HEK293 (cell line): ENCODE measurements around the gene SMIM1.
A peak's percentile ranks its signal among the peaks of the same experiment; 100 is the strongest.

Experiments used
- CTCF ChIA-PET: fragments of 350-600 bp; formaldehyde crosslinking; extraction: SDS; loops from one replicate; lab custom pipeline; 2021; ENCODE audit warnings: antibody characterized with exemption; lab: Yijun Ruan, JAX
- POLR2A ChIA-PET: fragments of 300-600 bp; formaldehyde crosslinking; extraction: SDS; loops from one replicate; lab custom pipeline; 2020; ENCODE audit warnings: antibody characterized with exemption, inconsistent platforms; lab: Yijun Ruan, JAX
- H3K27ac ChIP-seq: fragments of 200-500 bp; sonication (Bioruptor generic); 2 replicates; pipeline ENCODE4 v1.5.1; 2014; ENCODE audit warnings: low read depth, low read length, control low read depth, inconsistent platforms; ENCODE audit errors: extremely low read depth
- H3K36me3 ChIP-seq, 2 experiments: fragments of 200-500 bp in 1 of 2; sonication (Bioruptor generic) in 1 of 2; 1 replicate in 1 of 2; 2 replicates in 1 of 2; pipeline ENCODE4 v1.5.1; 2014 to 2017; ENCODE audit warnings: inconsistent platforms in 2 of 2, low read length in 2 of 2; ENCODE audit not compliant: control insufficient read depth in 2 of 2, insufficient read depth in 1 of 2
- H3K4me1 ChIP-seq: fragments of 200-500 bp; sonication (Bioruptor generic); 2 replicates; pipeline ENCODE4 v1.5.1; 2014; ENCODE audit warnings: mild to moderate bottlenecking, low read length, inconsistent platforms; ENCODE audit not compliant: control insufficient read depth, insufficient read depth
- H3K4me3 ChIP-seq: 2 replicates; pipeline ENCODE4 v1.5.1; 2011; ENCODE audit warnings: low read depth, mild to moderate bottlenecking, control low read depth, low read length, moderate library complexity
- H3K9me3 ChIP-seq: fragments of 200-500 bp; sonication (Bioruptor generic); 2 replicates; pipeline ENCODE4 v1.5.1; 2014; ENCODE audit warnings: low read depth, low read length, inconsistent platforms; ENCODE audit not compliant: control insufficient read depth, insufficient read depth
- GLI2 ChIP-seq: fragments of 450-650 bp; formaldehyde crosslinking; IDR thresholded peaks from 2 replicates; pipeline ENCODE4; 2017; ENCODE audit warnings: missing biosample characterization, missing genetic modification characterization, low read depth, borderline replicate concordance
- GLIS2 ChIP-seq: fragments of 450-650 bp; formaldehyde crosslinking; IDR thresholded peaks from 2 replicates; pipeline ENCODE4 v1.5.1; 2016; ENCODE audit warnings: missing biosample characterization, missing genetic modification characterization
- KLF1 ChIP-seq: fragments of 450-650 bp; formaldehyde crosslinking; IDR thresholded peaks from 2 replicates; pipeline ENCODE4 v1.5.1; 2016; ENCODE audit warnings: missing biosample characterization, missing genetic modification characterization
- SP7 ChIP-seq: fragments of 450-650 bp; formaldehyde crosslinking; IDR thresholded peaks from 2 replicates; pipeline ENCODE4 v1.5.1; 2016; ENCODE audit warnings: missing biosample characterization, missing genetic modification characterization
- ZNF211 ChIP-seq: fragments of 450-650 bp; formaldehyde crosslinking; IDR thresholded peaks from 2 replicates; pipeline ENCODE4 v1.5.1; 2016; ENCODE audit warnings: low read depth, missing biosample characterization, missing genetic modification characterization
- ZNF239 ChIP-seq: fragments of 450-650 bp; formaldehyde crosslinking; IDR thresholded peaks from 2 replicates; pipeline ENCODE4 v1.5.1; 2016; ENCODE audit warnings: missing biosample characterization, missing genetic modification characterization
- ZNF274 ChIP-seq, 2 experiments: fragments of 200-500 bp in 1 of 2; fragments of 450-650 bp in 1 of 2; sonication (Bioruptor generic) in 1 of 2; formaldehyde crosslinking in 1 of 2; IDR thresholded peaks; 2 replicates each; pipeline versions ENCODE4 v1.5.1 to v1.6.1; 2014 to 2016; ENCODE audit warnings: borderline replicate concordance in 1 of 2, inconsistent platforms in 1 of 2, low read length in 1 of 2, missing biosample characterization in 1 of 2, missing genetic modification characterization in 1 of 2
- ZNF324 ChIP-seq: fragments of 450-650 bp; formaldehyde crosslinking; IDR thresholded peaks from 2 replicates; pipeline ENCODE4 v1.5.1; 2016; ENCODE audit warnings: missing biosample characterization, missing genetic modification characterization
- ZNF433 ChIP-seq: fragments of 450-650 bp; formaldehyde crosslinking; IDR thresholded peaks from 2 replicates; pipeline ENCODE4 v1.5.1; 2016; ENCODE audit warnings: missing biosample characterization, missing genetic modification characterization, low read depth
- ZNF548 ChIP-seq: fragments of 450-650 bp; formaldehyde crosslinking; IDR thresholded peaks from 2 replicates; pipeline ENCODE4 v1.5.1; 2016; ENCODE audit warnings: missing biosample characterization, missing genetic modification characterization
- ZNF837 ChIP-seq: fragments of 450-650 bp; formaldehyde crosslinking; IDR thresholded peaks from 2 replicates; pipeline ENCODE4 v1.5.1; 2016; ENCODE audit warnings: missing biosample characterization, missing genetic modification characterization
- TF ChIP-seq, protein P1 (sequence below): fragments of 450-650 bp; formaldehyde crosslinking; IDR thresholded peaks from 2 replicates; pipeline ENCODE4 v1.5.1; 2017; ENCODE audit warnings: missing biosample characterization, missing genetic modification characterization
- TF ChIP-seq, protein P2 (sequence below): fragments of 450-650 bp; formaldehyde crosslinking; IDR thresholded peaks from 2 replicates; pipeline ENCODE4 v1.5.1; 2017; ENCODE audit warnings: missing biosample characterization, mild to moderate bottlenecking, missing genetic modification characterization, moderate library complexity
- TF ChIP-seq, protein P3 (sequence below): fragments of 450-650 bp; formaldehyde crosslinking; IDR thresholded peaks from 2 replicates; pipeline ENCODE4 v1.5.1; 2016; ENCODE audit warnings: missing biosample characterization, missing genetic modification characterization

SMIM1 gene

DNA sequence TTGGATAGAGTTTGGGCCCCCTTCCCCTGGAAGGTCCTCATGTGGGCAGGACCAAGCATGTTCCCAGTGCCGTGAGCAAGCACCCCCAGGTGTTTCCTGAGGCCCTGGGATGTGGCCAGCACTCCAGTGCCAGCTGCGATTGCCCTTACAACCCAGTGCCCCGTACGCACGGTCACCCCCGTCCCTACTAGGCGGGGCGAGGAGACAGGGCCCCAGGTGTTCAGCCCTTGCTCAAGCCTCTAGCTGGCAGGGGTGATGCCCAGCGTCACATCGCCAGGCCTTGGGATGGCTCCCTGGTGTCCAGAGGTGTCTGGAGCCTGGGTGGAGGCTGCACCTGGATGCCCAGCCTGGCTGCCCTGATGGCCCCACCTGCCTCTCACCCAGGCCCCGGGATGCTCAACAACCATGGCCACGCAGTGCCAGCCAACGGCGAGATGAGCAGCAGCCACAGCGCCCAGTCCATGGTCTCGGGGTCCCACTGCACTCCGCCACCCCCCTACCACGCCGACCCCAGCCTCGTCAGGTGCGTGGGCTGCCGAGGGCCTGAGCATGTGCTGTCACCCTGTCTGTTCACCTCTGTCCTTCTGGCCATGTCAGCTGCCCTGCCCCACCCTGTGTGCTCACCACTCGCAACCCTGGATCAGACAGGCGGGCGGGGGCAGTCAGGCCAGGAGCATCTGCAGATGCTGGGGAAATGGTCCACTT, 41.9 kb upstream of the SMIM1 start:
- CTCF ChIA-PET: interaction anchor here (0.6 kb wide), 1 partner anchor 1684 kb away, joined by 3 read pairs; no protein-coding TSS in a partner anchor
- H3K4me3 ChIP-seq: no peak overlapping the region
- TF ChIP-seq, protein P1, sequence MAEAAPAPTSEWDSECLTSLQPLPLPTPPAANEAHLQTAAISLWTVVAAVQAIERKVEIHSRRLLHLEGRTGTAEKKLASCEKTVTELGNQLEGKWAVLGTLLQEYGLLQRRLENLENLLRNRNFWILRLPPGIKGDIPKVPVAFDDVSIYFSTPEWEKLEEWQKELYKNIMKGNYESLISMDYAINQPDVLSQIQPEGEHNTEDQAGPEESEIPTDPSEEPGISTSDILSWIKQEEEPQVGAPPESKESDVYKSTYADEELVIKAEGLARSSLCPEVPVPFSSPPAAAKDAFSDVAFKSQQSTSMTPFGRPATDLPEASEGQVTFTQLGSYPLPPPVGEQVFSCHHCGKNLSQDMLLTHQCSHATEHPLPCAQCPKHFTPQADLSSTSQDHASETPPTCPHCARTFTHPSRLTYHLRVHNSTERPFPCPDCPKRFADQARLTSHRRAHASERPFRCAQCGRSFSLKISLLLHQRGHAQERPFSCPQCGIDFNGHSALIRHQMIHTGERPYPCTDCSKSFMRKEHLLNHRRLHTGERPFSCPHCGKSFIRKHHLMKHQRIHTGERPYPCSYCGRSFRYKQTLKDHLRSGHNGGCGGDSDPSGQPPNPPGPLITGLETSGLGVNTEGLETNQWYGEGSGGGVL (tag by site-specific recombination): no peak
- TF ChIP-seq KLF1 (tag by site-specific recombination): no peak
- TF ChIP-seq, protein P2, sequence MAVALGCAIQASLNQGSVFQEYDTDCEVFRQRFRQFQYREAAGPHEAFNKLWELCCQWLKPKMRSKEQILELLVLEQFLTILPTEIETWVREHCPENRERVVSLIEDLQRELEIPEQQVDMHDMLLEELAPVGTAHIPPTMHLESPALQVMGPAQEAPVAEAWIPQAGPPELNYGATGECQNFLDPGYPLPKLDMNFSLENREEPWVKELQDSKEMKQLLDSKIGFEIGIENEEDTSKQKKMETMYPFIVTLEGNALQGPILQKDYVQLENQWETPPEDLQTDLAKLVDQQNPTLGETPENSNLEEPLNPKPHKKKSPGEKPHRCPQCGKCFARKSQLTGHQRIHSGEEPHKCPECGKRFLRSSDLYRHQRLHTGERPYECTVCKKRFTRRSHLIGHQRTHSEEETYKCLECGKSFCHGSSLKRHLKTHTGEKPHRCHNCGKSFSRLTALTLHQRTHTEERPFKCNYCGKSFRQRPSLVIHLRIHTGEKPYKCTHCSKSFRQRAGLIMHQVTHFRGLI (tag by site-specific recombination): no peak
- no peak for TF ChIP-seq ZNF433 (tag by site-specific recombination)
- no peak for TF ChIP-seq ZNF239
- TF ChIP-seq, protein P3, sequence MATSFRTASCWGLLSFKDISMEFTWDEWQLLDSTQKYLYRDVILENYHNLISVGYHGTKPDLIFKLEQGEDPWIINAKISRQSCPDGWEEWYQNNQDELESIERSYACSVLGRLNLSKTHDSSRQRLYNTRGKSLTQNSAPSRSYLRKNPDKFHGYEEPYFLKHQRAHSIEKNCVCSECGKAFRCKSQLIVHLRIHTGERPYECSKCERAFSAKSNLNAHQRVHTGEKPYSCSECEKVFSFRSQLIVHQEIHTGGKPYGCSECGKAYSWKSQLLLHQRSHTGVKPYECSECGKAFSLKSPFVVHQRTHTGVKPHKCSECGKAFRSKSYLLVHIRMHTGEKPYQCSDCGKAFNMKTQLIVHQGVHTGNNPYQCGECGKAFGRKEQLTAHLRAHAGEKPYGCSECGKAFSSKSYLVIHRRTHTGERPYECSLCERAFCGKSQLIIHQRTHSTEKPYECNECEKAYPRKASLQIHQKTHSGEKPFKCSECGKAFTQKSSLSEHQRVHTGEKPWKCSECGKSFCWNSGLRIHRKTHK (tag by site-specific recombination): no peak
- TF ChIP-seq SP7 (tag by site-specific recombination): no peak
- no peak for TF ChIP-seq ZNF548 (tag by site-specific recombination)
- no peak for TF ChIP-seq ZNF324

DNA sequence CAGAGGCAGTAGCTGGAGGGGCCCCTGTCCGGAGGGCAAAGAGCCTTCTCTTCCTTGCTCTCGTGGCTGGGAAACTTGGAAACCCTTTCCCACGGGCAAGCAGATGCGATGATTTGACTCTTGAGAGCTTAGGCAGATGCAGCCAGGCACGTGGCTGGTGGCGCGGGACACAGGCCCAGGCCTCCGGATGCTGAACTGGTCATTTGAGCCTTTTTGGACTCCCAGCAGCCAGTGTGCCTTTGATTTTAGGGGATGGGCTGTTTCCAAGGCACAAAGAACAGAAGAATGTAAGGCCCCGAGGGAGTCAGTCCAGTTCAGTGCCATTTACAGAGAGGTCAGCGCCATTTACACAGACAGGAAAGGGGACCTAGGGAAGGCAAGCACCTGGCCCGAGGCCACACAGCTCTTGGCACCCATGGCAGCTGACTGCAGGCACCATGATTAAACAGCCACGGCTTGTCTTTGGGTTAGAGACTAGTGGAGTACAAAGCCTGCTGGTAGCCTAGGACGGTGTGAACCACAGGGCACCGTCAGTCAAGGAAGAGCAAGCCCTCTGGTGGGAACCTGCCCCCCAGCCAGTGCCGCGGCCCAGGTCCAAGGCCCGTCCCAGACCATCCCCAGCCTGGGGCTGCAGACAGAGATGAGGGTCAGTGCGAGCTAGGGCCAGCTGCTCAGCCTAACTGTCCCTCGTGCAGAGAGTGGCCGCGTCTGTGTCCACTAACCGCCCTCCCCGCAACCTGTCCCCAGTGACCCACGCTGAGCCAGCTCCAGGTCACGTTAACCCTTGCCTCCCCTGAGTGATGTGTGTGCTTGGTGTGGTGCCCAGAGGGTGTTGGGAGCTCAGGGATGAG, 40.7 kb upstream of the SMIM1 start:
- Histone ChIP-seq H3K9me3 (no peaks in the 10 kb centered on the region), H3K36me3 (peaks cover 0 to 99% of the 10 kb centered on the region in 2 experiments; a peak in 1 of 3 replicates), H3K4me3 (no peak overlapping the region), H3K4me1 (no peaks in the 10 kb centered on the region), H3K27ac (no peak overlapping the region)
- TF ChIP-seq ZNF274 (IDR thresholded peaks at IDR 0.05; ENCODE audit: low read length) (no peak), ZNF274 (tag by site-specific recombination; IDR thresholded peaks at IDR 0.05; ENCODE audit: borderline replicate concordance) (no peak), GLIS2 (tag by site-specific recombination) (peak; percentile 56; the same call in 1 of the 2 replicates)
- ChIA-PET POLR2A (no interaction called here), CTCF (interaction anchor here (0.6 to 1.0 kb wide), 4 partner anchors 55 to 1685 kb away, joined by 3 read pairs; no protein-coding TSS in a partner anchor)

More for the DNA sequence above, 41.9 kb upstream of the SMIM1 start:
- Histone ChIP-seq H3K9me3 (no peaks in the 10 kb centered on the region), H3K36me3 (peaks cover 0 to 90% of the 10 kb centered on the region in 2 experiments; a peak in 1 of 3 replicates), H3K27ac (no peak overlapping the region), H3K4me1 (no peaks in the 10 kb centered on the region)
- POLR2A ChIA-PET: no interaction called here

DNA sequence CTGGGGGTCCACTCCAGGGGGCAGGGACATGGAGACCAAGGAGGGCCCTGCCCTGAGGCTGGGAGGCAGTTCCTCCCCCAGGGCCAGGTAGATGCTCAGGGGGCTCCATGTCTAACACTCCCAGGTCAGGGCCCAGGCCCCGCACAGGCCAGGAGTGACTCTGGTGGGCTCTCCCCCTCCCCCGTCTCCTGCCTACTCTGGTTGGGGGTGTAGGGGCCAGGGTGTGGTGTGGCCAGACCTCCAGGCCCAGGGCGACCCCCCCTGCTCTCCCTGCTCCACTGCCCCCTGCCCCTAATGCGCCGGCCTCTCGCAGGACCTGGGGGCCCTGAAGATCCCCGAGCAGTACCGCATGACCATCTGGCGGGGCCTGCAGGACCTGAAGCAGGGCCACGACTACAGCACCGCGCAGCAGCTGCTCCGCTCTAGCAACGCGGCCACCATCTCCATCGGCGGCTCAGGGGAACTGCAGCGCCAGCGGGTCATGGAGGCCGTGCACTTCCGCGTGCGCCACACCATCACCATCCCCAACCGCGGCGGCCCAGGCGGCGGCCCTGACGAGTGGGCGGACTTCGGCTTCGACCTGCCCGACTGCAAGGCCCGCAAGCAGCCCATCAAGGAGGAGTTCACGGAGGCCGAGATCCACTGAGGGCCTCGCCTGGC, 40.0 kb upstream of the SMIM1 start:
- no peaks in the 10 kb centered on the region for H3K4me1 ChIP-seq
- no peaks in the 10 kb centered on the region for H3K9me3 ChIP-seq
- H3K27ac ChIP-seq: no peak overlapping the region
- no peak overlapping the region for H3K4me3 ChIP-seq
- CTCF ChIA-PET: interaction anchor here (1.0 to 1.6 kb wide), 2 partner anchors 8 to 280 kb away, joined by 3 to 6 read pairs; no protein-coding TSS in a partner anchor
- H3K36me3 ChIP-seq: peaks cover 2 to 99% of the 10 kb centered on the region in 2 experiments; a peak in 2 of 3 replicates
- TF ChIP-seq ZNF211 (tag by site-specific recombination) (no peak), ZNF837 (tag by site-specific recombination) (0 out of 2 replicates have a peak, but pooled peaks have one; percentile 12), GLIS2 (tag by site-specific recombination) (peak; percentile 1; the same call in 1 of the 2 replicates), GLI2 (tag by site-specific recombination) (no peak)
- POLR2A ChIA-PET: no interaction called here
